ENCODE data around the gene TEX52. TPM values are rescaled to one million over a fixed set of nuclear protein-coding genes. Genes with fewer than 3 reads are reported as not detected.
A peak's percentile ranks its signal among the peaks of the same experiment; 100 is the strongest.

TEX52 gene
- total and polyA plus RNA-seq, 10 of the 15 experiments (the other 5 are each of a cell fraction or from before 2014, with no cell fraction given) = 0.23 TPM; not detected in 9

DNA sequence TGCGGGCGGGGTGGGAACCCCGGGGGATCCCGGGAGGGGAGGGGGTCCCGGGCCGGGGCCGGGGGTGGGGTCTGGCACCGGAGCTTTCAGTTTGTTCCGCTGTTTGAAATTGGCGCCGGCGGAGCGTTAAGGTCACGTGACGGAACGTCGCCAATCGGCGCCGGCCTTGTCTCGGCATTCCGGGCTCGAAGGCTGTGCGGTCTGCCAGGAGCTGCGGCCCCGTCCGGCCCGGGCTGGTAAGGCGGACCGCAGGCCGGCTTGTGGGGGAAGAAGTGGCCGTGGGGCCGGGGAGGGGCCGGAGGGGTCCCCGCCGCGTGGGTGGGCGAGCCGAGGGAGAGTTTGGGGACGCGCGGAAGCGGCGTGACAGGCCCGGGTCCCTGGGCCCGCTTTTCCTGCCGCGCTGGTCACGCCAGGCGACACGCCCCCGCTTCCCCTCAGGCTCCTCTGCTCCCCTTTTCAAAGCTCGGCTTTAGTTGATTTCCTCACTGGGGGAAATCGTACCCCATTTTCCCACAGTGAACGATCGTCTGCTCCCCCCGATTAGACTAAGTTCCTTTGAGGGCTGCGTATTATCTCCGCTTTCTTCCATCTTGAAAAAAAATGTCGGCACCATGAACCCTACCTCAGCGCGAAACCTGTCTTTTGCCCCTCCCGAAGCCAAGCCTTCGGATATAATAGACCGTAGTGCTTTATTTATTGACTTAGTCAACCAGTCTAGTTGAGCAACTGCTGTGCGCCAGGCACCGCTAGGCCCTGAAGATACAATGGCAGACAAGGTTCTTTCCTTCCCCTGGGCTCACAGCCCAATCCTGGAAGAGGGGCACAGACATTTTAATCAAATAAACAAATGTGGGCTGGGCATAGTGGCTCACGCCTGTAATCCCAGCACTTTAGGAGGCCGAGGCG lies 20.5 kb upstream of the TEX52 start, which contains the start of the genes FOXM1 and RHNO1 (continued):
- TF ChIP-seq IRF3 (IDR thresholded peaks at IDR 0.05) = peak; percentile 23; the same call in 1 of the 2 replicates
- 0 out of 2 replicates have a peak, but pooled peaks have one; percentile 30 for TF ChIP-seq CREB1 (IDR thresholded peaks at IDR 0.05; ENCODE audit: low read depth)
- peak in 1 of 3 experiments; percentile 2; a peak in 1 of 6 replicates for TF ChIP-seq CTCF (IDR thresholded peaks at IDR 0.05 in 2 of 3, conservative IDR thresholded peaks at IDR 0.05 in 1 of 3; ENCODE audit: control insufficient read depth in 2 of 3, extremely low read depth in 1 of 3, insufficient read depth in 1 of 3, low read depth in 3 of 3, low read length in 3 of 3)
- TF ChIP-seq SMARCA5 (IDR thresholded peaks at IDR 0.05) = no peak; the same call in 1 of the 2 replicates
- TF ChIP-seq KAT2A (conservative IDR thresholded peaks at IDR 0.05; ENCODE audit: control insufficient read depth, low read depth, low read length) = no peak
- TF ChIP-seq CHD1 (IDR thresholded peaks at IDR 0.05; ENCODE audit: low read depth, low read length) = no peak
- no peak for TF ChIP-seq CBX5 (IDR thresholded peaks at IDR 0.05; ENCODE audit: low read depth)
- TF ChIP-seq ZZZ3 (IDR thresholded peaks at IDR 0.05; ENCODE audit: control insufficient read depth, insufficient read length, low read depth) = no peak
- 0 out of 2 replicates have a peak, but pooled peaks have one; percentile 21 for TF ChIP-seq NFYB (IDR thresholded peaks at IDR 0.05; ENCODE audit: insufficient read depth, low read depth, low read length)
- TF ChIP-seq MYC (IDR thresholded peaks at IDR 0.05; ENCODE audit: insufficient read depth, insufficient read length, insufficient replicate concordance, low read length, severe bottlenecking) = peak; percentile 54
- TF ChIP-seq RFX5 (IDR thresholded peaks at IDR 0.05; ENCODE audit: low read depth, low read length) = no peak
- no peak for TF ChIP-seq MEF2A (IDR thresholded peaks at IDR 0.05; ENCODE audit: insufficient read depth, low read depth, low read length)
- no peak for TF ChIP-seq TARDBP (IDR thresholded peaks at IDR 0.05; ENCODE audit: borderline replicate concordance)
- no peak for TF ChIP-seq ZNF217 (IDR thresholded peaks at IDR 0.05)
- peak; percentile 61; the same call in 1 of the 2 replicates for TF ChIP-seq POLR2AphosphoS5 (IDR thresholded peaks at IDR 0.05; ENCODE audit: low read length)
- no peak for TF ChIP-seq JUNB (IDR thresholded peaks at IDR 0.05)
- TF ChIP-seq HCFC1 (IDR thresholded peaks at IDR 0.05; ENCODE audit: low read length) = peak; percentile 23; the same call in 1 of the 2 replicates
- TF ChIP-seq POLR2AphosphoS2 (IDR thresholded peaks at IDR 0.05; ENCODE audit: low read depth, low read length) = no peak; the same call in 1 of the 2 replicates
- 0 out of 2 replicates have a peak, but pooled peaks have one; percentile 9 for TF ChIP-seq NR2C1 (IDR thresholded peaks at IDR 0.05)
- TF ChIP-seq ETV6 (conservative IDR thresholded peaks at IDR 0.05 in 1 of 2, IDR thresholded peaks at IDR 0.05 in 1 of 2; ENCODE audit: borderline replicate concordance in 1 of 2, low read depth in 1 of 2) = no peak
- TF ChIP-seq IRF4 (IDR thresholded peaks at IDR 0.05; ENCODE audit: low read depth, low read length) = no peak
- TF ChIP-seq BACH1 (IDR thresholded peaks at IDR 0.05; ENCODE audit: borderline replicate concordance) = peak; percentile 66
- no peak for TF ChIP-seq SREBF1 (IDR thresholded peaks at IDR 0.05; ENCODE audit: low read length)
- TF ChIP-seq SP1 (IDR thresholded peaks at IDR 0.05; ENCODE audit: low read depth, low read length) = peak; percentile 41
- peak; percentile 81 for TF ChIP-seq GATAD2B (conservative IDR thresholded peaks at IDR 0.05; ENCODE audit: low read depth)
- no peak for TF ChIP-seq NR2C2 (IDR thresholded peaks at IDR 0.05; ENCODE audit: borderline replicate concordance, control insufficient read depth, insufficient read length, low read depth)
- peak; percentile 88; the same call in 1 of the 2 replicates for TF ChIP-seq ASH2L (IDR thresholded peaks at IDR 0.05; ENCODE audit: borderline replicate concordance, low read depth)
- peak; percentile 67 for TF ChIP-seq KLF5 (IDR thresholded peaks at IDR 0.05; ENCODE audit: partially characterized antibody)
- TF ChIP-seq RB1 (IDR thresholded peaks at IDR 0.05; ENCODE audit: borderline replicate concordance) = peak; percentile 64; the same call in 1 of the 2 replicates
